ENCODE measurements around the gene CRADD. TPM values are rescaled to one million over a fixed set of nuclear protein-coding genes. Genes with fewer than 3 reads are reported as not detected.

CRADD gene
- total RNA-seq, 4 donors from 2014 or later, result 11.8 to 49.5 (median 31.4) TPM

GRCh38 chr12:93813186-93813585 is 136.0 kb downstream of the CRADD start:
- Histone ChIP-seq H3K4me1 (peaks cover 13 to 76% (median 29%) of the 10 kb centered on the region in 3 donors), H3K27me3 (no peaks in the 10 kb centered on the region), H3K4me3 (no peak overlapping the region), H3K9me3 (no peaks in the 10 kb centered on the region), H3K27ac (peak overlapping the region; percentile 90 to 98 (median 90)), H3K36me3 (no peaks in the 10 kb centered on the region)
- 17 to 26% methylated on average over 3 of the region's 3 CpGs for WGBS, 2 donors (ENCODE audit: low coverage in 1 of 2)
- ATAC-seq, result peak; percentile 10
- TF ChIP-seq POLR2AphosphoS5 (IDR thresholded peaks at IDR 0.05) (peak; percentile 79), EP300 (IDR thresholded peaks at IDR 0.05) (no peak), POLR2A (IDR thresholded peaks at IDR 0.05) (no peak), CTCF (IDR thresholded peaks at IDR 0.05) (no peak)

GRCh38 chr12:93813972-93814821 is 137.0 kb downstream of the CRADD start:
- H3K9me3 ChIP-seq, result no peaks in the 10 kb centered on the region
- no peaks in the 10 kb centered on the region for H3K36me3 ChIP-seq
- peaks cover 19 to 82% (median 34%) of the 10 kb centered on the region in 3 donors for H3K4me1 ChIP-seq
- peak; percentile 82 for ATAC-seq
- no peaks in the 10 kb centered on the region for H3K27me3 ChIP-seq
- peak overlapping the region; percentile 90 to 98 (median 90) for H3K27ac ChIP-seq
- no peak overlapping the region for H3K4me3 ChIP-seq
- 17 to 27% methylated on average over 8 to 11 of the region's 14 CpGs for WGBS, 2 donors (ENCODE audit: low coverage in 1 of 2)
- TF ChIP-seq CTCF (IDR thresholded peaks at IDR 0.05), result peak in 2 of 4 experiments; percentile 45 to 52
- peak; percentile 80 for TF ChIP-seq EP300 (IDR thresholded peaks at IDR 0.05)
- no peak for TF ChIP-seq POLR2A (IDR thresholded peaks at IDR 0.05)
- peak; percentile 96 for TF ChIP-seq POLR2AphosphoS5 (IDR thresholded peaks at IDR 0.05)

GRCh38 chr12:93818488-93819049 is 141.4 kb downstream of the CRADD start:
- TF ChIP-seq CTCF (IDR thresholded peaks at IDR 0.05) (no peak), POLR2AphosphoS5 (IDR thresholded peaks at IDR 0.05) (no peak), POLR2A (IDR thresholded peaks at IDR 0.05) (no peak), EP300 (IDR thresholded peaks at IDR 0.05) (no peak)
- no peak for ATAC-seq
- H3K27me3 ChIP-seq, result no peaks in the 10 kb centered on the region
- H3K27ac ChIP-seq, result peak overlapping the region; percentile 64 to 90 (median 72)
- no peak overlapping the region for H3K4me3 ChIP-seq
- no peaks in the 10 kb centered on the region for H3K36me3 ChIP-seq
- 59 to 64% methylated on average over 3 to 7 of the region's 9 CpGs for WGBS, 2 donors (ENCODE audit: low coverage in 1 of 2)
- H3K9me3 ChIP-seq, result no peaks in the 10 kb centered on the region
- peaks cover 16 to 75% (median 22%) of the 10 kb centered on the region in 3 donors for H3K4me1 ChIP-seq

GRCh38 chr12:93819050-93819491 is 141.9 kb downstream of the CRADD start:
- peak; percentile 92 for ATAC-seq
- WGBS, 2 donors (ENCODE audit: low coverage in 1 of 2), result 18 to 25% methylated on average over 4 of the region's 4 CpGs
- peaks cover 15 to 75% (median 19%) of the 10 kb centered on the region in 3 donors for H3K4me1 ChIP-seq
- H3K9me3 ChIP-seq, result no peaks in the 10 kb centered on the region
- no peaks in the 10 kb centered on the region for H3K27me3 ChIP-seq
- H3K27ac ChIP-seq, result peak overlapping the region; percentile 65 to 90 (median 75)
- peak; percentile 95 for TF ChIP-seq POLR2AphosphoS5 (IDR thresholded peaks at IDR 0.05)
- peak; percentile 14 for TF ChIP-seq EP300 (IDR thresholded peaks at IDR 0.05)
- no peak for TF ChIP-seq POLR2A (IDR thresholded peaks at IDR 0.05)
- H3K36me3 ChIP-seq, result no peaks in the 10 kb centered on the region
- no peak overlapping the region for H3K4me3 ChIP-seq

GRCh38 chr12:93823616-93824391 is 146.6 kb downstream of the CRADD start:
- Histone ChIP-seq H3K4me1 (peaks cover 18 to 80% (median 26%) of the 10 kb centered on the region in 3 donors), H3K36me3 (no peaks in the 10 kb centered on the region), H3K9me3 (no peaks in the 10 kb centered on the region), H3K27me3 (no peaks in the 10 kb centered on the region), H3K27ac (peak overlapping the region in 3 of 4 donors; percentile 14 to 25 (median 17)), H3K4me3 (no peak overlapping the region)
- 44 to 67% methylated on average over 5 to 7 of the region's 8 CpGs for WGBS, 2 donors (ENCODE audit: low coverage in 1 of 2)
- TF ChIP-seq POLR2AphosphoS5 (IDR thresholded peaks at IDR 0.05) (no peak), CTCF (IDR thresholded peaks at IDR 0.05) (no peak), POLR2A (IDR thresholded peaks at IDR 0.05) (no peak), EP300 (IDR thresholded peaks at IDR 0.05) (no peak)
- no peak for ATAC-seq
